SK-N-SH treated with all-trans-retinoic acid at 6 μM for 48 hours (cell line): ENCODE data around the gene ZKSCAN4.

Experiments used
- ATAC-seq: fragments of 200-7000 bp; cut with Tn5 transposase; 3 replicates; pipeline ENCODE4 v1.9.1; 2020; ENCODE audit warnings: mild to moderate bottlenecking, moderate library complexity
- BACH2 ChIP-seq: fragments of 250-450 bp; sonication (Bioruptor Pico); IDR thresholded peaks from 2 replicates; pipeline ENCODE4 v1.9.0; 2021; ENCODE audit warnings: mild to moderate bottlenecking, borderline replicate concordance
- CSDC2 ChIP-seq: fragments of 250-450 bp; sonication (Bioruptor Pico); IDR thresholded peaks from 2 replicates; pipeline ENCODE4 v1.5.0; 2020; ENCODE audit warnings: mild to moderate bottlenecking, moderate library complexity
- ESRRG ChIP-seq: fragments of 250-450 bp; sonication (Bioruptor Pico); IDR thresholded peaks from 2 replicates; pipeline ENCODE4 v1.6.1; 2021; ENCODE audit warnings: mild to moderate bottlenecking
- GLIS3 ChIP-seq: fragments of 250-450 bp; sonication (Bioruptor Pico); IDR thresholded peaks from 2 replicates; pipeline ENCODE4 v1.5.0; 2020; ENCODE audit warnings: mild to moderate bottlenecking, moderate library complexity
- OSR1 ChIP-seq: fragments of 250-450 bp; sonication (Bioruptor Pico); IDR thresholded peaks from 2 replicates; pipeline ENCODE4 v1.8.0; 2022; ENCODE audit warnings: moderate library complexity, mild to moderate bottlenecking, inconsistent platforms
- PPARA ChIP-seq: fragments of 250-450 bp; sonication (Bioruptor Pico); IDR thresholded peaks from 2 replicates; pipeline ENCODE4 v1.5.0; 2020; ENCODE audit warnings: mild to moderate bottlenecking, borderline replicate concordance
- RARB ChIP-seq: fragments of 250-450 bp; sonication (Bioruptor Pico); IDR thresholded peaks from 2 replicates; pipeline ENCODE4 v1.8.0; 2021; ENCODE audit warnings: mild to moderate bottlenecking, moderate library complexity
- SNAI2 ChIP-seq: fragments of 250-450 bp; sonication (Bioruptor Pico); IDR thresholded peaks from 2 replicates; pipeline ENCODE4 v1.5.0; 2020; ENCODE audit warnings: mild to moderate bottlenecking, moderate library complexity
- TOX ChIP-seq: fragments of 250-450 bp; sonication (Bioruptor Pico); IDR thresholded peaks from 2 replicates; pipeline ENCODE4 v1.8.0; 2021; ENCODE audit warnings: mild to moderate bottlenecking, moderate library complexity, borderline replicate concordance
- ZC3H10 ChIP-seq: fragments of 250-450 bp; sonication (Bioruptor Pico); IDR thresholded peaks from 2 replicates; pipeline ENCODE4 v1.5.1; 2021; ENCODE audit warnings: mild to moderate bottlenecking, moderate library complexity
- ZNF565 ChIP-seq: fragments of 450-650 bp; formaldehyde crosslinking; conservative IDR thresholded peaks from 2 replicates; pipeline ENCODE4 v1.5.0; 2020; ENCODE audit warnings: low read depth, mild to moderate bottlenecking, moderate library complexity
- ZNF8 ChIP-seq: fragments of 450-650 bp; formaldehyde crosslinking; IDR thresholded peaks from 2 replicates; pipeline ENCODE4 v1.5.0; 2020; ENCODE audit warnings: mild to moderate bottlenecking, moderate library complexity
- TF ChIP-seq, protein P1 (sequence below): fragments of 250-450 bp; sonication (Bioruptor Pico); IDR thresholded peaks from 2 replicates; pipeline ENCODE4 v1.8.0; 2021; ENCODE audit warnings: low read depth, mild to moderate bottlenecking, moderate library complexity, borderline replicate concordance
- TF ChIP-seq, protein P2 (sequence below): fragments of 250-450 bp; sonication (Bioruptor Pico); IDR thresholded peaks from 2 replicates; pipeline ENCODE4 v1.8.0; 2020; ENCODE audit warnings: mild to moderate bottlenecking, moderate library complexity, borderline replicate concordance
- TF ChIP-seq, protein P3 (sequence below): fragments of 250-450 bp; sonication (Bioruptor Pico); IDR thresholded peaks from 2 replicates; pipeline ENCODE4 v1.5.1; 2020; ENCODE audit warnings: low read depth, mild to moderate bottlenecking, moderate library complexity
- TF ChIP-seq, protein P4 (sequence below): fragments of 250-450 bp; sonication (Bioruptor Pico); IDR thresholded peaks from 2 replicates; pipeline ENCODE4 v1.5.0; 2020; ENCODE audit warnings: mild to moderate bottlenecking, moderate library complexity

ZKSCAN4 gene

DNA sequence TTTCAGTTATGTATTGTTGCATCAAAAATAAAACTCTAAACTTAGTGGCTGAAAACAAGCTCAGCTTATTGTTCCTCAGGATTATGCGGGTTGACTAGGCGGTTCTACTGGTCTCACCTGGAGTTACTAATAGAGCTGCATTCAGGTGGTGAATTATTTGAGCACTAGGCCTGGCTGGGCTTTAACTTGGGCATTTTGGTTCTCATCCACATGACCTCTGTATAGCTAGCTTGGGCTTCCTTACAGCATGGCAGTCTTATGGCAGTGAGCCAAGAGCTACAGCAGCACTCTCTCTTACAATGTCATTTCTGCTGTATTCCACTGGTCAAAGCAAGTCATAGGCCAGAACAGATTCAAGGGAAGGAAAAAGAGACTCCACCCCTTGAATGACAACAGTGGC, 30.9 kb upstream of the ZKSCAN4 start:
- TF ChIP-seq BACH2 (no peak), ZNF565 (CRISPR knock-in tag) (peak; percentile 99)
- ATAC-seq, result no peak

DNA sequence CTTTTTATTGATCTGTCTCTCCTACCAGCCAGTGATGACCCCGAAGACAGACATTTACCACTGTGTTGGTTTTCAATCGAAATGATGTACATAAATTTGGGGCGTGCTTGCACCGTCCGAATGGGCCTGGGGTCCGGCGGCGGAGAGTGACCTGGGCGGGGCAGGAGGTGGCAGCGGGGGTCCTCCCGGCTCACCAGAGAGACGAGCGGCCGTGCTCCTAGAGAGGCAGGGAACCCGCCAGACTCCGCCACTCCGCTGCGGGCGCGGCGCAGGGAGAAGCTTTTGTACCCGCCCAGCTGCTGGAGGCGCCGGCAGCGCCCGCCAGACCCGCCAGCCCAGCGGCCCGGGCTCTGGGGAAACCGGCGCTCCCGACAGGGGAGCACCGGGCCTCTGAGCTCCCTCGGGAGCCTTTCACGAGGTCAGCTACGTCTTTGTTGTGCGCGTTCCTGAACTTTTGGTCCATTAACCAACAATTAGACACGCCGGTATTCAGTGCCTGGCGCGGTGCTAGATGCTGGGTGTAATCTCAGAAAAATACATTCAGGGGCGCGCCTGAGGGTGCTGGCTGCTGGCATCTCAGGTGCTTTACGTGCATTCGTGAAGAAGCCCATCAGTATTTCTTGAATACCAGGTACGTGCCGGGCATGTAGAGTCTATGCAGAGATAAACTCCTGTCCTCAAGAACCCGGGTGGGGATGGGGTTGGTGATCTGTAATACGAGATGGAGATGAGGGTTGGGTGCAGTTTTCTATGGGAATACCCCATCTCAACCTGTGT, 29.4 kb upstream of the ZKSCAN4 start, which contains the start of gene PGBD1:
Gene PGBD1 (plus strand): TSS at position 285 of the 777 bp plus-strand sequence. CDS start 2,242 bp downstream, outside the sequence.
- no peak for TF ChIP-seq ESRRG
- TF ChIP-seq GLIS3 (CRISPR knock-in tag), result 0 out of 2 replicates have a peak, but pooled peaks have one; percentile 7
- peak; percentile 99 for ATAC-seq

DNA sequence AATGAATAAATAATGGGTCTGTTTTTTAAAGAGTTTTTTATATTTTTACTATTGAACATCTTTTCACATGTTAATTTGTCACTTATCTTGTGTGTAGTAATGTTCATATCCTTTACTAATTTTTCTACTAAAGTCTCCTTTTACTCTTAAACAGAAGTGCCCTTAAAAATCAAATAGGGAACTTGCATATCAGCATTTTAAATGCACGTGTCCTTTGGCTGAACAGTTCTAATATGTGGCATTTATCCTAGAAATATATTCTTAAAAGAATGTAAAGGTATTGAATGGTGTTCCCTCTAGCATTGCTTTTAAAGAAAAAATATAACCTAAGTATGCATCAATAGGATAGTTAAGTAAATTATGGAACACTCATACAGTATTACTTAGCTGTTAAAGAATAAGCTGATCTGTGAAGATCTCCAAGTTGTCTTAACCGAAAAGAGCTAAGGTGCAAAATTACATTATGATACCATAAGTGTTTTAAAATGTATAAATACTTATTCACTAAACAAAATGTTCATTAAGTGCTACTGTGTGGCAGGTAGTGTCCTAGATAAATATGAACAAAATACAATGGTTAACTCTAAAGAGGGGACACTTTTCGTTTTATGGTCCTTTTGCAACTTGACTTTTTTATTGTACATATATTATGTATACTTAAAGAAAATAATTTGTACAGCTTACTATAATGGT, 28.7 kb upstream of the ZKSCAN4 start:
- peak; percentile 3; the same call in 1 of the 3 replicates for ATAC-seq
- no peak for TF ChIP-seq CSDC2 (CRISPR knock-in tag)
- no peak for TF ChIP-seq GLIS3 (CRISPR knock-in tag)
- TF ChIP-seq, protein P1, sequence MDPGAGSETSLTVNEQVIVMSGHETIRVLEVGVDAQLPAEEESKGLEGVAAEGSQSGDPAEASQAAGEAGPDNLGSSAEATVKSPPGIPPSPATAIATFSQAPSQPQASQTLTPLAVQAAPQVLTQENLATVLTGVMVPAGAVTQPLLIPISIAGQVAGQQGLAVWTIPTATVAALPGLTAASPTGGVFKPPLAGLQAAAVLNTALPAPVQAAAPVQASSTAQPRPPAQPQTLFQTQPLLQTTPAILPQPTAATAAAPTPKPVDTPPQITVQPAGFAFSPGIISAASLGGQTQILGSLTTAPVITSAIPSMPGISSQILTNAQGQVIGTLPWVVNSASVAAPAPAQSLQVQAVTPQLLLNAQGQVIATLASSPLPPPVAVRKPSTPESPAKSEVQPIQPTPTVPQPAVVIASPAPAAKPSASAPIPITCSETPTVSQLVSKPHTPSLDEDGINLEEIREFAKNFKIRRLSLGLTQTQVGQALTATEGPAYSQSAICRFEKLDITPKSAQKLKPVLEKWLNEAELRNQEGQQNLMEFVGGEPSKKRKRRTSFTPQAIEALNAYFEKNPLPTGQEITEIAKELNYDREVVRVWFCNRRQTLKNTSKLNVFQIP, result no peak
- TF ChIP-seq, protein P2, sequence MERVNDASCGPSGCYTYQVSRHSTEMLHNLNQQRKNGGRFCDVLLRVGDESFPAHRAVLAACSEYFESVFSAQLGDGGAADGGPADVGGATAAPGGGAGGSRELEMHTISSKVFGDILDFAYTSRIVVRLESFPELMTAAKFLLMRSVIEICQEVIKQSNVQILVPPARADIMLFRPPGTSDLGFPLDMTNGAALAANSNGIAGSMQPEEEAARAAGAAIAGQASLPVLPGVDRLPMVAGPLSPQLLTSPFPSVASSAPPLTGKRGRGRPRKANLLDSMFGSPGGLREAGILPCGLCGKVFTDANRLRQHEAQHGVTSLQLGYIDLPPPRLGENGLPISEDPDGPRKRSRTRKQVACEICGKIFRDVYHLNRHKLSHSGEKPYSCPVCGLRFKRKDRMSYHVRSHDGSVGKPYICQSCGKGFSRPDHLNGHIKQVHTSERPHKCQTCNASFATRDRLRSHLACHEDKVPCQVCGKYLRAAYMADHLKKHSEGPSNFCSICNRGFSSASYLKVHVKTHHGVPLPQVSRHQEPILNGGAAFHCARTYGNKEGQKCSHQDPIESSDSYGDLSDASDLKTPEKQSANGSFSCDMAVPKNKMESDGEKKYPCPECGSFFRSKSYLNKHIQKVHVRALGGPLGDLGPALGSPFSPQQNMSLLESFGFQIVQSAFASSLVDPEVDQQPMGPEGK (CRISPR knock-in tag), result no peak
- TF ChIP-seq ZC3H10 (CRISPR knock-in tag), result no peak
- TF ChIP-seq, protein P3, sequence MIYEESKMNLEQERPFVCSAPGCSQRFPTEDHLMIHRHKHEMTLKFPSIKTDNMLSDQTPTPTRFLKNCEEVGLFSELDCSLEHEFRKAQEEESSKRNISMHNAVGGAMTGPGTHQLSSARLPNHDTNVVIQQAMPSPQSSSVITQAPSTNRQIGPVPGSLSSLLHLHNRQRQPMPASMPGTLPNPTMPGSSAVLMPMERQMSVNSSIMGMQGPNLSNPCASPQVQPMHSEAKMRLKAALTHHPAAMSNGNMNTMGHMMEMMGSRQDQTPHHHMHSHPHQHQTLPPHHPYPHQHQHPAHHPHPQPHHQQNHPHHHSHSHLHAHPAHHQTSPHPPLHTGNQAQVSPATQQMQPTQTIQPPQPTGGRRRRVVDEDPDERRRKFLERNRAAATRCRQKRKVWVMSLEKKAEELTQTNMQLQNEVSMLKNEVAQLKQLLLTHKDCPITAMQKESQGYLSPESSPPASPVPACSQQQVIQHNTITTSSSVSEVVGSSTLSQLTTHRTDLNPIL (CRISPR knock-in tag), result no peak
- no peak for TF ChIP-seq TOX (CRISPR knock-in tag)
- no peak for TF ChIP-seq ZNF8
- TF ChIP-seq OSR1 (CRISPR knock-in tag), result no peak
- TF ChIP-seq PPARA (CRISPR knock-in tag), result no peak
- TF ChIP-seq BACH2, result no peak
- no peak for TF ChIP-seq RARB
- no peak for TF ChIP-seq SNAI2 (CRISPR knock-in tag)
- no peak for TF ChIP-seq ESRRG

DNA sequence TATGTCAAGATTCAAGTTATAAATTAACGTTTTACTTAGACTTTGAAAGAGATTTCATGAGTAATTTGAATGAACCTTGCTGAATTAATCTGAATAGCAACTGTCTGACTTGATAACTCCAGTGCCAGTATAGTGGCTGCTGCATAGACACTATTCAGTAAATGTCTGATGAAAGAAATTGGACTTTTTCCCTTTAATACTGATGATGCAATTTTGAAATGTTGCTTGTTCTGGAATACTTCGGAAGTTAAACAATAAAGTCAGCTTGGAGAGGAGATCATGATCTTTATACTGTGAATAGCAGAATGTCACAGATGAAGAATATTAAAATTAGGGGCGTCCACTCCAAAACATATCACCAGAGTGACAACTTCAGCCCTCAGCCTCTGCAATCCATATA, 25.7 kb upstream of the ZKSCAN4 start:
- no peak for ATAC-seq
- TF ChIP-seq, protein P4, sequence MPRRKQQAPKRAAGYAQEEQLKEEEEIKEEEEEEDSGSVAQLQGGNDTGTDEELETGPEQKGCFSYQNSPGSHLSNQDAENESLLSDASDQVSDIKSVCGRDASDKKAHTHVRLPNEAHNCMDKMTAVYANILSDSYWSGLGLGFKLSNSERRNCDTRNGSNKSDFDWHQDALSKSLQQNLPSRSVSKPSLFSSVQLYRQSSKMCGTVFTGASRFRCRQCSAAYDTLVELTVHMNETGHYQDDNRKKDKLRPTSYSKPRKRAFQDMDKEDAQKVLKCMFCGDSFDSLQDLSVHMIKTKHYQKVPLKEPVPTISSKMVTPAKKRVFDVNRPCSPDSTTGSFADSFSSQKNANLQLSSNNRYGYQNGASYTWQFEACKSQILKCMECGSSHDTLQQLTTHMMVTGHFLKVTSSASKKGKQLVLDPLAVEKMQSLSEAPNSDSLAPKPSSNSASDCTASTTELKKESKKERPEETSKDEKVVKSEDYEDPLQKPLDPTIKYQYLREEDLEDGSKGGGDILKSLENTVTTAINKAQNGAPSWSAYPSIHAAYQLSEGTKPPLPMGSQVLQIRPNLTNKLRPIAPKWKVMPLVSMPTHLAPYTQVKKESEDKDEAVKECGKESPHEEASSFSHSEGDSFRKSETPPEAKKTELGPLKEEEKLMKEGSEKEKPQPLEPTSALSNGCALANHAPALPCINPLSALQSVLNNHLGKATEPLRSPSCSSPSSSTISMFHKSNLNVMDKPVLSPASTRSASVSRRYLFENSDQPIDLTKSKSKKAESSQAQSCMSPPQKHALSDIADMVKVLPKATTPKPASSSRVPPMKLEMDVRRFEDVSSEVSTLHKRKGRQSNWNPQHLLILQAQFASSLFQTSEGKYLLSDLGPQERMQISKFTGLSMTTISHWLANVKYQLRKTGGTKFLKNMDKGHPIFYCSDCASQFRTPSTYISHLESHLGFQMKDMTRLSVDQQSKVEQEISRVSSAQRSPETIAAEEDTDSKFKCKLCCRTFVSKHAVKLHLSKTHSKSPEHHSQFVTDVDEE (CRISPR knock-in tag), result no peak
- TF ChIP-seq GLIS3 (CRISPR knock-in tag), result no peak
- TF ChIP-seq ZNF8, result no peak
- TF ChIP-seq ESRRG, result no peak
- TF ChIP-seq TOX (CRISPR knock-in tag), result no peak
- no peak for TF ChIP-seq SNAI2 (CRISPR knock-in tag)
- TF ChIP-seq, protein P1, result no peak
- TF ChIP-seq ZNF565 (CRISPR knock-in tag), result no peak
- no peak for TF ChIP-seq PPARA (CRISPR knock-in tag)
